ENCODE results near the gene EVC2.

DNA sequence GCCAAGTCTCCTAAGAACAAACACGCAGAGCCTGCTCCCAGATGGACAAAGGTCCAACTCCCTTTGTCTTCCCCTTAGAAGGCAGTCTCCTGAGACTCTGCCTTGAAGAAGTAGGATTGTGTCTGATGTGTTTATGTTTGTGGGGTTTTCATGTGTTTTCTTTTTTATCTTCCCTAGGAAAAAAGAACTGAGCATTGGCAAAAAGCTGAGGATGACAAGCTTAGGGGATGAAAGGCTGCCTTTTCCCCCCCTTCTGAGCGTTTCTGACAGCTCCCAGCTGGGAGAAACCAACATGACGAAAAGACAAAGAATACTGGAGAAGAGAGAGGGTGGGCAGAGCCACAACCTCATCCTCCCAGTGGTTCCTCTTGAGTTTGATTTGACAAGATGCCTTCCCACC, 181.1 kb downstream of the EVC2 start:
- TF ChIP-seq CTCF (IDR thresholded peaks at IDR 0.05): no peak
- TF ChIP-seq POLR2A (IDR thresholded peaks at IDR 0.05): no peak
- TF ChIP-seq POLR2AphosphoS5 (IDR thresholded peaks at IDR 0.05): no peak
- no peak for TF ChIP-seq EP300 (IDR thresholded peaks at IDR 0.05)
